Central memory CD8-positive, alpha-beta T cell (primary cell): Measurements from ENCODE around the gene CCDC68.
"Not testable (repeated sequence)": the region's sequence is repeated elsewhere in the genome, so short reads cannot be mapped to it uniquely, and the experiment has no call there.

Source experiments
- ATAC-seq: fragments of 150-1000 bp; cut with Tn5 transposase; replicated peaks from 2 replicates; pipeline ENCODE4 v1.10.0; 2022; ENCODE audit warnings: mild to moderate bottlenecking, moderate FRiP score, moderate number of reproducible peaks; ENCODE audit not compliant: poor library complexity, severe bottlenecking; ENCODE audit errors: extremely low read depth
- DNase-seq, 2 donors: peaks; one replicate each; pipeline ENCODE4 v3.0.0; 2021; ENCODE audit warnings: low spot score in 2 of 2
- H3K27ac Mint-ChIP-seq: one replicate; pipeline ENCODE4 v1.8.0; 2022; ENCODE audit warnings: low read depth, mild to moderate bottlenecking, moderate library complexity, mixed read lengths
- H3K27me3 Mint-ChIP-seq: one replicate; pipeline ENCODE4 v1.8.0; 2022; ENCODE audit warnings: mixed read lengths
- H3K36me3 Mint-ChIP-seq: one replicate; pipeline ENCODE4 v1.8.0; 2022; ENCODE audit warnings: mild to moderate bottlenecking, moderate library complexity, mixed read lengths; ENCODE audit not compliant: insufficient read depth
- H3K4me1 Mint-ChIP-seq: one replicate; pipeline ENCODE4 v1.8.0; 2022; ENCODE audit warnings: mixed read lengths
- H3K4me3 Mint-ChIP-seq: one replicate; pipeline ENCODE4 v1.8.0; 2022; ENCODE audit warnings: mild to moderate bottlenecking, moderate library complexity, mixed read lengths
- H3K9me3 Mint-ChIP-seq: one replicate; pipeline ENCODE4 v1.8.0; 2022; ENCODE audit warnings: mixed read lengths

The CCDC68 gene

DNA sequence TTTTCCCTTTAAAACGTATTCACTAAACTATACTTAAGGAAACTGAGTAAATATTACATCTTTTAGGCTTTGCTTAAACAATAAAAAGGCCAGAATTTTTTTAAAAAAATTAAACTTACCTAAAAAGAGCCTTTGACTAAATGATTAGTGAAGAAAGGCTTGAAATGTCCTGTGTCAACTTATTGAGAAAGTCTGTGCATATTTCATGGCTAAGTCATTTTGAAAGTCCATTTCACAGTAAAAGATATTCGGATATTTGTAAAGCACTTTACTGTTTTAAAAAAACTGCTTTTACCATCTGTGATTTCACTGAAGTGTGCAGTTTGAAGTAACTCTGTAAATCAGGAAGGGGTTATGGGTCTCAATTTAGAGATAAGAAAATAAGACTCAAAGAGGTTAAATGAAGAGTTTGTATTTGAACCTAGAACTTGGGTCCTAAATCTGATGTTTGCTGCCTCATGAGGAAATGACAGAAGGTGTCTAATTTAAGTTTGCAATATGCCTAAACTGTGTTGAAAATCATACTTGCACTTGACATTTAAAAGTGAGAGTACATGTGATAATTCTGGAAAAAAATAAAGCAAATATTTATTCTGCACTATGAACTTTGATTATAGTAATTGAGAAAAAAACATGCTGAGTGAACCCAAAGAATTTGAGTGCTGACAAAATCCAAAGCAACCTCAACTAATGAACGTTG, 80.5 kb downstream of the CCDC68 start:
- ATAC-seq: no peak
- H3K27ac Mint-ChIP-seq: no peak overlapping the region
- peaks cover 6% of the 10 kb centered on the region for H3K9me3 Mint-ChIP-seq
- H3K36me3 Mint-ChIP-seq: peaks cover 11% of the 10 kb centered on the region
- H3K27me3 Mint-ChIP-seq: no peaks in the 10 kb centered on the region
- no peak overlapping the region for H3K4me3 Mint-ChIP-seq
- no peak for DNase-seq
- no peaks in the 10 kb centered on the region for H3K4me1 Mint-ChIP-seq

DNA sequence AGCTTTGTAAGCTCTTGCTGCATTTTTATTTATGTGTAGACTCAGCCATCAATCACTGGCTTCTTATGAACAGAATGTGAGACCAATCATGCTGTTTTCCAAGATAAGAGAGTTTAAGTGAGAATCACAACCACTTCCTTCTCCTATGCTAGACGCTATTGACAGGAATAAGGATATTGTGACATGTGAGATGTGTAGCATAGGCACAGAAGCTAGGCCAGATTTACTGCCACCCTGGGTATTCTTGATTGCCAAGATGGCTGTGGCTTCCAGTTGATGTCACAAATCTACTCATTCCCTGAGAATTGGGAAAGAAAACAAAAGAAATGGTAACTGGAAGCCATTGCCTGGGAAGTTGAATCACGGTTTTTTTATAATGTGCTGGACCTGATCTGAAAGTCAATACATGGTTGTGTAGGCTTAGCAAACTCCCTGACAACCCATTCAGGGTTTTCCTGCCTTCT, 81.1 kb downstream of the CCDC68 start:
- ATAC-seq (no peak), DNase-seq (no peak)
- no peaks in the 10 kb centered on the region for H3K4me1 Mint-ChIP-seq
- H3K4me3 Mint-ChIP-seq: no peak overlapping the region
- H3K9me3 Mint-ChIP-seq: peaks cover 6% of the 10 kb centered on the region
- H3K27me3 Mint-ChIP-seq: no peaks in the 10 kb centered on the region
- H3K36me3 Mint-ChIP-seq: peaks cover 11% of the 10 kb centered on the region
- no peak overlapping the region for H3K27ac Mint-ChIP-seq

DNA sequence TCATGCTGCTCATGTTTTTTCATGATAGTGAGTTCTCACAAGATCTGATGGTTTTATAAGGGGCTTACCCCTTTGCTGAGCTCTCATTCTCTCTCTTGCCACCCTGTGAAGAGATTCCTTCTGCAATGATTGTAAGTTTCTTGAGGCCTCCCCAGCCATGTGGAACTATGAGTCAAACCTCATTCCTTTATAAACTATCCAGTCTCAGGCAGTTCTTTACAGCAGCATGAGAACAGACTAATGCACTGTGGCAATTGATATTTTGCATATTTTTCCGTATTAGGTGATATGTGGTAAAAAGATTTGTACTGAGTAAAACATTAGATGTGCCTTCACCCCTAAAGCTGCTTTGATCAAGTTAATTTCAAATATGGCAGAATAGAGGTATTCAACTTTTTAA, 82.2 kb downstream of the CCDC68 start:
- DNase-seq: no peak
- Mint-ChIP-seq H3K27ac (no peak overlapping the region), H3K4me3 (no peak overlapping the region), H3K36me3 (peaks cover 11% of the 10 kb centered on the region), H3K9me3 (no peaks in the 10 kb centered on the region), H3K4me1 (no peaks in the 10 kb centered on the region), H3K27me3 (no peaks in the 10 kb centered on the region)
- ATAC-seq: no peak

DNA sequence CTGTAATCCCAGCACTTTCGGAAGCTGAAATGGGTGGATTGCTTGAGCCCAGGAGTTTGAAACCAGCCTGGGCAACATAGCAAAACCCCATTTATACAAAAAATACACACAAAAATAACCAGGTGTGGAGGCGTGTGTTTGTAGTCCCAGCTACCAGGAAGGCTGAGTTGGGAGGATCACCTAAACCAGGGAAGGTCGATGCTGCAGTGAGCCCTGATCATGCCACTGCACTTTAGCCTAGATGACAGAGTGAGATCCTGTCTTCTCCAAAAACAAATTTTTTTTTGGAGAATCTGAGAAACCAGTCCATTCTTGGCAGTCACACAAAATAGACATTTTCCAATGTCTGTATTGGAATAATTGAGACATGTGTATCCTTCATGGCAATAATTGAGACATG, 84.2 kb downstream of the CCDC68 start:
- peaks cover 8% of the 10 kb centered on the region for H3K36me3 Mint-ChIP-seq
- no peak overlapping the region for H3K27ac Mint-ChIP-seq
- H3K27me3 Mint-ChIP-seq: no peaks in the 10 kb centered on the region
- H3K4me1 Mint-ChIP-seq: no peaks in the 10 kb centered on the region
- no peak for DNase-seq
- ATAC-seq: no peak
- no peak overlapping the region for H3K4me3 Mint-ChIP-seq
- no peaks in the 10 kb centered on the region for H3K9me3 Mint-ChIP-seq

DNA sequence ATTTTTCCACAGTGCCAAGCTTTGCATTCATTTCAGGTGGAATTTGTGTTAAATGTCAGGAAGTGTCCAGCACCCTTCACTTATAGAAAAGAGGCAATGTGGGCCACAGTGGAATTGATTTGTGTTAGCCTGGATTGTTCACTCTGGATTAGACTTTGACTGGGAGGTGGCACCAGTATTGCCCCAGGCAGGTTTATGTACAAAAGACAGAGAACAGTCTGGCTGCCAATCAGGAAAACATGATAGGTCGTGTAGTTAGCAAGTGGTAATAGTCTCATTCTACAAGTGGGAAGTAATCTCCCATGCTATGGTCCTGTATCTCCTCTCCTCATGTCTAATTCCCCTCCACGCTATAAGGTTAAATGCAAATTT, 85.4 kb downstream of the CCDC68 start:
- DNase-seq (no peak), ATAC-seq (no peak)
- no peaks in the 10 kb centered on the region for H3K27me3 Mint-ChIP-seq
- no peak overlapping the region for H3K4me3 Mint-ChIP-seq
- no peaks in the 10 kb centered on the region for H3K9me3 Mint-ChIP-seq
- H3K27ac Mint-ChIP-seq: no peak overlapping the region
- no peaks in the 10 kb centered on the region for H3K4me1 Mint-ChIP-seq
- H3K36me3 Mint-ChIP-seq: no peaks in the 10 kb centered on the region

DNA sequence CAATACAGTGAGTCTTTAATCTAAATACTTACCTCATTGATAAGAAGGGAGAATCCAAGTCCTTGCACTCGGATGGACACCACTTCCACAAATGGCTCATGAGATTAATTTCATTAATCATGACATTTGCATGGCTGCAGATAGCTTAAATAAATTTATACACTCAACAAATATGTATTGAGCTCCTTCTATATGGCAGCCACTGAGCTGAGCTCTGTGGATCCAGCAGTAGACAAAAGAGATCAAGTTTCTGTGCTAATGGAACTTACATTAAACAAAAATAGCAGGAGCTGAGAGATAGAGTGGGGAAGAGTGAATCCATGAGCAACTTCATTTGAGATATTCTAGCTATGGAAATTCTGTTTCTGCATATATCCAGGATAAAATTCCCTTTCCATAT, 86.6 kb downstream of the CCDC68 start:
- no peak overlapping the region for H3K27ac Mint-ChIP-seq
- DNase-seq (no peak), ATAC-seq (no peak)
- no peaks in the 10 kb centered on the region for H3K36me3 Mint-ChIP-seq
- no peak overlapping the region for H3K4me3 Mint-ChIP-seq
- no peaks in the 10 kb centered on the region for H3K27me3 Mint-ChIP-seq
- H3K9me3 Mint-ChIP-seq: no peaks in the 10 kb centered on the region
- H3K4me1 Mint-ChIP-seq: no peaks in the 10 kb centered on the region

DNA sequence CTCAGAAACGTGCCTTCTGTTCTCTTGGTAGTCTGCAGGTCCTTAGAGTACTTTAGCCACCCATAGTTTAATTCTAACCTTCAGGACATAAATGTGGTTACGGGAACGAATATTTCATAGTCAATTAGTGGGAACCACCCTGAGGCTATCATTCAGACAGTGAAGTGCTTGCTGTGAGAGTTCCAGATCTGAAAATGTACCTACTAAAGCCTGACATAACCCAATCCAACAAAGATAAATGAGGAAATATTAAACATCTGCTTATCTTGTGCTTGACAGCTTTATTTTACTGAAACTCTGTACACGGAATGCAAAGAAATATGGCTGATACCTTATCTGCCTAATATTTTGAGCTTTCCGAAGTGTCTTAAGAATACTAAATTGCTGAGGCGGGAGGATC, 88.0 kb downstream of the CCDC68 start:
- ATAC-seq: no peak
- Mint-ChIP-seq H3K36me3 (no peaks in the 10 kb centered on the region), H3K4me1 (no peaks in the 10 kb centered on the region), H3K9me3 (no peaks in the 10 kb centered on the region), H3K4me3 (no peak overlapping the region), H3K27me3 (no peaks in the 10 kb centered on the region), H3K27ac (no peak overlapping the region)
- DNase-seq: no peak

DNA sequence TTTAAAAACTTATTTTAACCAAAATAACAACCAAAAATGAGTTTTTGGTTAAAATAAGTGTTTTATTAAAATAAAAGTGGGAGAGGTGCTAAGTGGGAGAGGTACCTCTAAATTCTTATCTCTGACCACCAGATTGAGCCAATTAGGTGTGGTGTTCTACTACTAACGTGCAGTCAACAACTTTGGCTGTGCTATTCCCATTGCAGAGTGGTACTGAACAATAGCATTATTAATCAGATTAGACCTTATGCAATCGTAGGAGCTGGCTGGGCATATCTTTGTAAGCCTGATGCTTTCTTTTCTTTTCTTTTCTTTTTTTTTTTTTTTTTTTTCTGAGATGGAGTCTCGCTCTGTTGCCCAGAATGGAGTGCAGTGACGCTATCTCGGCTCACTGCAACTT, 92.1 kb downstream of the CCDC68 start:
- no peaks in the 10 kb centered on the region for H3K36me3 Mint-ChIP-seq
- H3K9me3 Mint-ChIP-seq: no peaks in the 10 kb centered on the region

DNA sequence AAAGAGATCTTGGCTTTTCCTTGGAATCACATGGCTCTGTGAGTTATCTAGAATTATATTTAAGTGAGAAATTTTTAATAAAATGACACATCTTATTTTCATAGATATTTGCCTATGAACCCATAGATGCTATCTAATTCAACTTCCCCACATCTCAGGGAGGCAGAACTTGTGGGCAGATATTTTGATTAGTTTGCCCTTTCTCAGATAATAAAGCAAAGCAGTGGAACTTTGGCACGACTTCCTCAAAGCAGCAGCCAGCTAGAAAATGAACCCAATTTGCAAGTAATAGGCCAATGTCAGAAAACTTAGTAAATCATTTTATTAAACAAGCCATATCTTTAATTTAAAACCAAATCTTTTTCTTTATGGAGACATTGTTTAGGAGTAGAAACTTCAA, 98.3 kb downstream of the CCDC68 start:
- Mint-ChIP-seq H3K9me3 (no peaks in the 10 kb centered on the region), H3K4me1 (no peaks in the 10 kb centered on the region), H3K27ac (no peak overlapping the region), H3K27me3 (no peaks in the 10 kb centered on the region), H3K4me3 (no peak overlapping the region), H3K36me3 (no peaks in the 10 kb centered on the region)
- DNase-seq: no peak
- ATAC-seq: no peak

More for the DNA sequence above, 92.1 kb downstream of the CCDC68 start:
- Mint-ChIP-seq H3K27ac (no peak overlapping the region), H3K27me3 (no peaks in the 10 kb centered on the region), H3K4me3 (no peak overlapping the region), H3K4me1 (no peaks in the 10 kb centered on the region)
- ATAC-seq: no peak
- no peak for DNase-seq

DNA sequence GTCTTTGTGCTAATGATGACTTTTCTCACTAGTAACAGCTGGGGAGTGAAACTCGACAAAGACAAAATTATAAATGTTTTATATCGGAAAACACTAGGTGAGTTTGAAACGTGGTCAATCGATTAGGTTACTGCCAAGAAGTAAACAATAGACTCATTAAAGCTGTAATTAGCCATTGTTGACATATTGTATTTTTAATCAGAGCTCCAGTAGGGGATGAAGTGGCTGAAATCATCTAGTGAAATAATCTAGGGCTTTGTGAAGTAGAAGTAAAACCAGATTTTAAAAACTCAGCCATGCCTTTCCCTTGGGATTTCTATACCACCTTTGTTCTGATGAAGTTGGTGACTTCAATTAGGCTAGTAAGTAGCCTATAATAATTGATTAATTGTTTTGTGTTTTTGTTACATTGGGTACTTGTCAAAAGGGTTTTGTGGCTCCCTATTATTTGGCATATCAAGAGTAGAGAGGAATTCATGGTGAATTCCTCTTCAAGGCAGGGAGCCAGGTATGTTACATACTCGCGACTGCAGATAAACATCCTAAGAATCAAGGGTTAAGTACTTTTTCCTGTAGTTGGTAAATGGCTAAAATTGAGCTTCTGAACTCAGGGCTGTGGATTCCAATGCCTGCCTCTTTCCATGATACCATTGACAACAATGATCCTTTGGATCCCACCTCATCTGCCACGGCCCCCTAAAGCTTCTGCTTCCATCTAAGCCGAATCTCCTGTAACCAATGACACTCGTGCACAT, 99.4 kb downstream of the CCDC68 start:
- H3K27ac Mint-ChIP-seq: no peak overlapping the region
- H3K4me3 Mint-ChIP-seq: no peak overlapping the region
- H3K36me3 Mint-ChIP-seq: no peaks in the 10 kb centered on the region
- H3K27me3 Mint-ChIP-seq: no peaks in the 10 kb centered on the region
- H3K4me1 Mint-ChIP-seq: no peaks in the 10 kb centered on the region
- DNase-seq (no peak), ATAC-seq (no peak)
- H3K9me3 Mint-ChIP-seq: no peaks in the 10 kb centered on the region

DNA sequence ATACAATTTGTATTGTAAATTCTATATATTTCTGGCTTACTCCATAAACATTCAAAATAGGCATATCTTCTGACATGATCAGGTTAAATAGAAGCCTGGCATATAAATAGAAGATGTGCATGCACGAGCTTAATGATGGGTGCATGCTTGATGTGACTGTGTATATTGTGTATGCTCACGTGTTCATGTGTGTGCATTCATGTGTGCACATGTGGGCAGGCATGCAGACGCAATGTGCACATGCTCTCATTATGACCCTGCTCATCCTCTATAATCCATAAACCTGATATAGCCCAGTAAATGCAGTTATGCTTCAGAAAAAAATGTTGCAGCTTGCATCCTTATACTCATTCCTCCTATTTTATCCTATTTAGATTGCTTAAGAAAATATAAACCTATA, 101.8 kb downstream of the CCDC68 start:
- Mint-ChIP-seq H3K27ac (no peak overlapping the region), H3K36me3 (no peaks in the 10 kb centered on the region), H3K4me3 (no peak overlapping the region), H3K4me1 (peaks cover 7% of the 10 kb centered on the region), H3K9me3 (no peaks in the 10 kb centered on the region), H3K27me3 (no peaks in the 10 kb centered on the region)
- DNase-seq (no peak), ATAC-seq (no peak)

DNA sequence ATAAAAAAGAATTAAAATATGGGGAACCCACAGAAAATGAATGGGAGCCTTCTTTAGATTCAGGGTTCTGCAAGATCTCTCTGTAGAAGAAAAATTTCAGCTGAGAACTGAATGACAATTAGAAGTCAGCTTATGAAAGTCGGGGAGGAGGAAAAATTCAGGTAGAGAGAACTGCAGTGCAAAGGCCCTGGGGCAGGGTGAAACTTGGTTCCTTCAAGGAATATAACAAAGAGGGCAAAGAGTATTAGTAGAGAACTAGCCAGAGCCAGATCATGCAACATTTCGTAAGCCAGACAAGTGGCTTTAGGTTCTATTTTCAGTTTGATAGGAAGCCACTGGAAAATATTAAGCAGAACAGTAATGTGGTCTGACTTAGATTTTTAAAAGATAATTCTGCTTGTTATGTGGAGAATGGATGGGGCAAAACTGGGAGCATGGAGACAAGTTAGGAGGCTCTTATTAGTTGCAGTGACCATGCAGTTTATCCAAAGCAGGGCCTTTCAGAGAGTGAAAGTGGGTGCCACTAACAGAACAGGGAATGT, 103.1 kb downstream of the CCDC68 start:
- Mint-ChIP-seq H3K4me1 (peaks cover 12% of the 10 kb centered on the region), H3K9me3 (no peaks in the 10 kb centered on the region), H3K27me3 (no peaks in the 10 kb centered on the region), H3K27ac (no peak overlapping the region), H3K36me3 (no peaks in the 10 kb centered on the region), H3K4me3 (no peak overlapping the region)
- DNase-seq (no peak), ATAC-seq (no peak)

DNA sequence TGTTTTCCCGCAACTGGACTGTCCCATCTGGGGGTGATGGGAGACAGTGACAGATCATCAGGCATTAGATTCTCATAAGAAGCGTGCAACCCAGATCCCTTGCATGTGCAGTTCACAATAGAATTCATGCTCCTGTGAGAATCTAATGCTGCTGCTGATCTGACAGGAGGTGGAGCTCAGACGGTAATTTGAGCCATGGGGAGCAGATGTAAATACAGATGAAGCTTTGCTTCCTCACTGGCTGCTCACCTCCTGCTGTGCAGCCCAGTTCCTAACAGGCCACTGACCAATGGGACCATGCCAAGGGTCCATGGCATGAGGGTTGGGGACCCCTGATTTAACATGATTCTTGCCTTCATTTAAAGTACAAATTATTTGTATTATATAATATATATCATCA, 104.2 kb downstream of the CCDC68 start:
- not testable (repeated sequence) for H3K4me3 Mint-ChIP-seq, H3K9me3 Mint-ChIP-seq, ATAC-seq, DNase-seq, H3K27me3 Mint-ChIP-seq, H3K36me3 Mint-ChIP-seq, H3K27ac Mint-ChIP-seq
- peaks cover 12% of the 10 kb centered on the region for H3K4me1 Mint-ChIP-seq
